BJ (cell line): ENCODE measurements around the gene KRT34. TPM values are rescaled to one million over a fixed set of nuclear protein-coding genes. Genes with fewer than 3 reads are reported as not detected.

Source experiments
- CTCF ChIA-PET: fragments of 350-600 bp; formaldehyde crosslinking; extraction: SDS; loops from one replicate; lab custom pipeline; 2021; ENCODE audit warnings: antibody characterized with exemption, inconsistent platforms; lab: Yijun Ruan, JAX
- POLR2A ChIA-PET: fragments of 300-600 bp; sonication (Branson Sonifier 250); formaldehyde crosslinking; extraction: SDS; loops from one replicate; lab custom pipeline; 2021; ENCODE audit warnings: antibody characterized with exemption; lab: Charles Lee
- DNase-seq: peaks from one replicate; pipeline ENCODE4 v3.0.0-alpha.2; 2011; ENCODE audit warnings: low read depth
- H3K27me3 ChIP-seq: 2 replicates; pipeline ENCODE4 v1.6.0; 2011; ENCODE audit warnings: low read length; ENCODE audit not compliant: control insufficient read depth, insufficient read depth
- H3K36me3 ChIP-seq: 2 replicates; pipeline ENCODE4 v1.5.1; 2011; ENCODE audit warnings: low read length; ENCODE audit not compliant: control insufficient read depth, insufficient read depth
- H3K4me3 ChIP-seq: 2 replicates; pipeline ENCODE4 v1.5.1; 2011; ENCODE audit warnings: low read depth, mild to moderate bottlenecking, control low read depth, low read length
- polyA plus RNA-seq: library from polyadenylated mRNA; depleted of rRNA; stranded (reverse); fragments of >200 nt; gene quantifications from 2 replicates; pipeline ENCODE4 v1.2.3, GENCODE V29; 2011
- TF ChIP-seq, protein P1 (sequence below): IDR thresholded peaks from 2 replicates; pipeline ENCODE4 v1.5.1; 2011; ENCODE audit warnings: low read depth, mild to moderate bottlenecking, control low read depth, inconsistent platforms, low read length, moderate library complexity; ENCODE audit not compliant: insufficient read depth

KRT34 gene
- polyA plus RNA-seq, 1 experiment, result 156 TPM

- ChIA-PET POLR2A (interaction anchor here (0.6 to 0.9 kb wide), 2 partner anchors 35 to 450 kb away, joined by 3 to 4 read pairs; no protein-coding TSS in a partner anchor), CTCF (interaction anchor here (0.6 to 6.6 kb wide), 16 partner anchors 13 to 501 kb away, joined by 3 to 36 read pairs (median 4); no protein-coding TSS in a partner anchor)
- TF ChIP-seq, protein P1, sequence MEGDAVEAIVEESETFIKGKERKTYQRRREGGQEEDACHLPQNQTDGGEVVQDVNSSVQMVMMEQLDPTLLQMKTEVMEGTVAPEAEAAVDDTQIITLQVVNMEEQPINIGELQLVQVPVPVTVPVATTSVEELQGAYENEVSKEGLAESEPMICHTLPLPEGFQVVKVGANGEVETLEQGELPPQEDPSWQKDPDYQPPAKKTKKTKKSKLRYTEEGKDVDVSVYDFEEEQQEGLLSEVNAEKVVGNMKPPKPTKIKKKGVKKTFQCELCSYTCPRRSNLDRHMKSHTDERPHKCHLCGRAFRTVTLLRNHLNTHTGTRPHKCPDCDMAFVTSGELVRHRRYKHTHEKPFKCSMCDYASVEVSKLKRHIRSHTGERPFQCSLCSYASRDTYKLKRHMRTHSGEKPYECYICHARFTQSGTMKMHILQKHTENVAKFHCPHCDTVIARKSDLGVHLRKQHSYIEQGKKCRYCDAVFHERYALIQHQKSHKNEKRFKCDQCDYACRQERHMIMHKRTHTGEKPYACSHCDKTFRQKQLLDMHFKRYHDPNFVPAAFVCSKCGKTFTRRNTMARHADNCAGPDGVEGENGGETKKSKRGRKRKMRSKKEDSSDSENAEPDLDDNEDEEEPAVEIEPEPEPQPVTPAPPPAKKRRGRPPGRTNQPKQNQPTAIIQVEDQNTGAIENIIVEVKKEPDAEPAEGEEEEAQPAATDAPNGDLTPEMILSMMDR, result no peak
- H3K4me3 ChIP-seq, result no peak overlapping the region
- DNase-seq, result peak; percentile 94
- no peaks in the 10 kb centered on the region for H3K27me3 ChIP-seq
- no peaks in the 10 kb centered on the region for H3K36me3 ChIP-seq
Measured at GRCh38 chr17:41404024-41404671, 22.0 kb upstream of the KRT34 start.

- POLR2A ChIA-PET, result interaction anchor here (0.6 to 0.9 kb wide), 2 partner anchors 21 to 36 kb away, joined by 3 to 4 read pairs; partner anchors contain the start of gene KRT34
- H3K4me3 ChIP-seq, result no peak overlapping the region
- no peaks in the 10 kb centered on the region for H3K27me3 ChIP-seq
- no peaks in the 10 kb centered on the region for H3K36me3 ChIP-seq
- DNase-seq, result no peak
- TF ChIP-seq, protein P1, result no peak
- CTCF ChIA-PET, result interaction anchor here (0.6 to 6.6 kb wide), 13 partner anchors 14 to 494 kb away, joined by 3 to 36 read pairs (median 5); no protein-coding TSS in a partner anchor
Measured at GRCh38 chr17:41403404-41404023, 21.4 kb upstream of the KRT34 start.

- Histone ChIP-seq H3K27me3 (no peaks in the 10 kb centered on the region), H3K36me3 (no peaks in the 10 kb centered on the region), H3K4me3 (no peak overlapping the region)
- DNase-seq, result no peak
- POLR2A ChIA-PET, result no interaction called here
- TF ChIP-seq, protein P1, result no peak
- CTCF ChIA-PET, result interaction anchor here (6.6 kb wide), 1 partner anchor 147 kb away, joined by 36 read pairs; no protein-coding TSS in a partner anchor
Measured at GRCh38 chr17:41402161-41402560, 20.1 kb upstream of the KRT34 start.

DNA sequence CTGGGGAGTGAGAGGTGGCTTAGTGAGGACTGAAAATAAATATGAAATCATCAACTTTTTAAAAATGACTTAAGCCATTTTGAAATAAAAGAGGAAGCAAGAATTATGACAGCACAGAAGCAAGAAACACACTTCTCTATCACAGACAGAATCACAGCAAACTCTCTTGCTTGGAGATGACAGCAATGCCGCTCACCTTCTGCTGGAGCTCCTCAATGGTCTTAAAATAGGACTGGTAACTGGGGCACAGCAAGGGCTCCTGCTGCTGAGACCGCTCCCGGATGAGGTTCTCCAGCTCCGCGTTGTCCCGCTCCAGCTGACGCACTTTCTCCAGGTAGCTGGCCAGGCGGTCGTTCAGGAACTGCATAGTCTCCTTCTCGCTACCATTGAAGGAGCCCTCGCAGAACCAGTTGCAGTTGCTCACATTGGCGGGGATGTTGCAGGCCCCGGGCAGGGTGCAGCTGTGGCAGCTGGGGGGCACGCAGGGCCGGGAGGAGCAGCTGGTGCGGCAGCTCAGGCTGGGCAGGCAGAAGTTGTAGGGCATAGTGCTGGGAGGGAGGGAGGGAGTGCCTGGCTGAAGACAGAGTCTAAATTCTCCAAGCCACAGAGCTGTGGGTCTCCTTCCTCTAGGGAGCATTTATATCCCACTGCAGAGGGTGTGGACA is 15.0 kb upstream of the KRT34 start, which contains the start of gene KRT31:
KRT31 (minus strand) TSS at position 613 of the 665 bp plus-strand sequence; CDS start at position 544, 69 bp downstream.
- no peak within 1 kb of the TSS for H3K4me3 ChIP-seq
- H3K36me3 ChIP-seq, result no peaks in the 10 kb centered on the region
- POLR2A ChIA-PET, result no interaction called here
- no peaks in the 10 kb centered on the region for H3K27me3 ChIP-seq
- CTCF ChIA-PET, result no interaction called here
- TF ChIP-seq, protein P1, result no peak
- no peak for DNase-seq

DNA sequence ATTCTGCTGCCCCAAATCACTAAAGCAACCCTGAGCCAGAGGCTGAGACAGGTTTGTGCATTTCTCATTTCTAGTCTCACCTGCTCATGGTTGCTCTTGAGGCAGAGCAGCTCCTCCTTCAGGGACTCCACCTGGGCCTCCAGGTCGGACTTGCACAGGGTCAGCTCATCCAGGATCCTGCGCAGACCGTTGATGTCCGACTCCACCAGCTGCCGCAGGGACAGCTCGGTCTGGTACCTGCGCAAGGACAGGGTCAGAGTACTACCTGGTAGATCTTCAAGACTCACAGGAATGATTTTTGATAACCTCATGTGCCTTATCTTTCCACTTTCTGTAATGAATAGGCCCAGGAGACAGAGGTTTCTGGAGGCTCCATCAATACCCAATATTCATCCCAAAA is 14.2 kb upstream of the KRT34 start:
- ChIA-PET CTCF (no interaction called here), POLR2A (no interaction called here)
- TF ChIP-seq, protein P1, result no peak
- no peak for DNase-seq
- Histone ChIP-seq H3K36me3 (no peaks in the 10 kb centered on the region), H3K27me3 (no peaks in the 10 kb centered on the region), H3K4me3 (no peak overlapping the region)
